ENCODE measurements around the gene MLLT1. TPM values are rescaled to one million over a fixed set of nuclear protein-coding genes. Genes with fewer than 3 reads are reported as not detected.

The MLLT1 gene
- total RNA-seq, 1 experiment from 2014 or later, result 54.9 TPM

GRCh38 chr19:6239401-6239844 is 40.4 kb downstream of the MLLT1 start:
- peaks cover 5% of the 10 kb centered on the region for H3K79me1 ChIP-seq (ENCODE audit: insufficient read depth, low read depth, low read length, poor library complexity, severe bottlenecking)
- no peak overlapping the region for H2BK15ac ChIP-seq (ENCODE audit: low read depth, low read length)
- H3K4me1 Mint-ChIP-seq, result peaks cover 21 to 36% of the 10 kb centered on the region in 2 experiments
- TF ChIP-seq, protein P1, sequence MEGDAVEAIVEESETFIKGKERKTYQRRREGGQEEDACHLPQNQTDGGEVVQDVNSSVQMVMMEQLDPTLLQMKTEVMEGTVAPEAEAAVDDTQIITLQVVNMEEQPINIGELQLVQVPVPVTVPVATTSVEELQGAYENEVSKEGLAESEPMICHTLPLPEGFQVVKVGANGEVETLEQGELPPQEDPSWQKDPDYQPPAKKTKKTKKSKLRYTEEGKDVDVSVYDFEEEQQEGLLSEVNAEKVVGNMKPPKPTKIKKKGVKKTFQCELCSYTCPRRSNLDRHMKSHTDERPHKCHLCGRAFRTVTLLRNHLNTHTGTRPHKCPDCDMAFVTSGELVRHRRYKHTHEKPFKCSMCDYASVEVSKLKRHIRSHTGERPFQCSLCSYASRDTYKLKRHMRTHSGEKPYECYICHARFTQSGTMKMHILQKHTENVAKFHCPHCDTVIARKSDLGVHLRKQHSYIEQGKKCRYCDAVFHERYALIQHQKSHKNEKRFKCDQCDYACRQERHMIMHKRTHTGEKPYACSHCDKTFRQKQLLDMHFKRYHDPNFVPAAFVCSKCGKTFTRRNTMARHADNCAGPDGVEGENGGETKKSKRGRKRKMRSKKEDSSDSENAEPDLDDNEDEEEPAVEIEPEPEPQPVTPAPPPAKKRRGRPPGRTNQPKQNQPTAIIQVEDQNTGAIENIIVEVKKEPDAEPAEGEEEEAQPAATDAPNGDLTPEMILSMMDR (conservative IDR thresholded peaks at IDR 0.05), result no peak
- H2BK20ac ChIP-seq (ENCODE audit: low read depth, low read length, poor library complexity, severe bottlenecking), result no peak overlapping the region
- H3K27ac Mint-ChIP-seq, result peak overlapping the region in 1 of 3 experiments; percentile 61; a peak in 3 of 7 replicates
- no peak overlapping the region for H3K14ac ChIP-seq (ENCODE audit: insufficient read depth, low read length)
- no peak overlapping the region for H3K4me2 ChIP-seq (ENCODE audit: insufficient read depth, insufficient read length, low read length)
- H3K9me3 ChIP-seq (ENCODE audit: control insufficient read depth, low read depth, low read length), result no peaks in the 10 kb centered on the region
- no peak overlapping the region for H4K8ac ChIP-seq (replicated peaks; ENCODE audit: insufficient read length, low read depth, low read length)
- no peak overlapping the region for H3K18ac ChIP-seq (ENCODE audit: insufficient read length, low read depth, low read length)
- no peak overlapping the region for H2BK120ac ChIP-seq (ENCODE audit: low read depth, low read length, poor library complexity, severe bottlenecking)
- no peak overlapping the region for H2BK12ac ChIP-seq (ENCODE audit: insufficient read length, low read depth, low read length)
- peaks cover 0 to 8% (median 7%) of the 10 kb centered on the region in 3 experiments; a peak in 6 of 7 replicates for H3K36me3 Mint-ChIP-seq (ENCODE audit: insufficient read depth in 1 of 3, low read depth in 3 of 3)
- H2AFZ ChIP-seq (ENCODE audit: low read length), result no peak overlapping the region
- no peak overlapping the region for H3K56ac ChIP-seq (ENCODE audit: insufficient read length, low read depth, low read length)
- H4K91ac ChIP-seq (ENCODE audit: insufficient read length, low read depth, low read length), result no peak overlapping the region
- no peaks in the 10 kb centered on the region; the same call in 1 of the 2 replicates for H3K27me3 Mint-ChIP-seq (ENCODE audit: low read depth)
- H3K23me2 ChIP-seq (ENCODE audit: insufficient read length, low read depth, low read length, poor library complexity, severe bottlenecking), result no peaks in the 10 kb centered on the region
- no peak overlapping the region for H3K9ac ChIP-seq (ENCODE audit: extremely low read depth, insufficient read length, low read length)
- H3K27ac ChIP-seq (ENCODE audit: insufficient read length, low read depth, low read length), result no peak overlapping the region
- DNase-seq, result no peak
- no peak overlapping the region for H3T11ph ChIP-seq (ENCODE audit: low read length)
- no peaks in the 10 kb centered on the region for H3K27me3 ChIP-seq (ENCODE audit: insufficient read depth, low read length)
- WGBS (ENCODE audit: extremely low coverage, insufficient read length, low lambda C conversion rate), result no CpG with 5 or more reads among the region's 11 CpGs
- H4K20me1 ChIP-seq (ENCODE audit: control insufficient read depth, insufficient read depth, insufficient read length), result no peaks in the 10 kb centered on the region
- no peak overlapping the region for H3K23ac ChIP-seq (ENCODE audit: insufficient read length, low read depth, low read length)
- no peak overlapping the region for H2BK5ac ChIP-seq (ENCODE audit: insufficient read length, low read length)
- no peak overlapping the region for H2AK5ac ChIP-seq (ENCODE audit: insufficient read length, low read length)
- H3K4me1 ChIP-seq (ENCODE audit: insufficient read depth, low read length), result 0 out of 2 replicates have a peak, but pooled peaks cover 2% of the 10 kb centered on the region
- H3K4ac ChIP-seq (ENCODE audit: low read depth, low read length), result no peak overlapping the region
- H3K79me2 ChIP-seq (ENCODE audit: insufficient read depth, low read length), result peaks cover 4% of the 10 kb centered on the region; the same call in 1 of the 2 replicates
- no peak overlapping the region for H3K4me3 Mint-ChIP-seq
- H4K5ac ChIP-seq (ENCODE audit: insufficient read length, low read depth, low read length), result no peak overlapping the region
- no peaks in the 10 kb centered on the region for H3K9me3 Mint-ChIP-seq
